Keratinocyte (primary cell): ENCODE data around the gene CCDC200. TPM values are rescaled to one million over a fixed set of nuclear protein-coding genes. Genes with fewer than 3 reads are reported as not detected.

Experiments
- DNase-seq: peaks from one replicate; pipeline ENCODE4 v3.0.0-alpha.2; 2011; ENCODE audit warnings: low read depth, missing footprints, low spot score
- FAIRE-seq: peaks from 2 replicates; lab custom pipeline; 2011; peaks lifted over from hg19 to GRCh38; lab: Jason Lieb, UNC
- H2AFZ ChIP-seq: 2 replicates; pipeline ENCODE4 v1.6.0; 2012; ENCODE audit warnings: low read length, control low read depth, inconsistent platforms; ENCODE audit not compliant: control insufficient read depth
- H3K27ac ChIP-seq: 2 replicates; pipeline ENCODE4 v1.5.1; 2011; ENCODE audit warnings: low read length; ENCODE audit not compliant: control insufficient read depth, insufficient read depth
- H3K27me3 ChIP-seq: 3 replicates; pipeline ENCODE4 v1.6.0; 2011; ENCODE audit warnings: low read length; ENCODE audit not compliant: control insufficient read depth, insufficient read depth; ENCODE audit errors: extremely low read depth
- H3K36me3 ChIP-seq, 2 experiments: 2 replicates in 1 of 2; 3 replicates in 1 of 2; pipeline ENCODE4 v1.5.1; 2011; ENCODE audit warnings: low read length in 2 of 2, mild to moderate bottlenecking in 1 of 2; ENCODE audit not compliant: control insufficient read depth in 2 of 2, insufficient read depth in 2 of 2; ENCODE audit errors: extremely low read depth in 1 of 2
- H3K4me1 ChIP-seq: 3 replicates; pipeline ENCODE4 v1.5.1; 2011; ENCODE audit warnings: low read length; ENCODE audit not compliant: control insufficient read depth, insufficient read depth; ENCODE audit errors: extremely low read depth
- H3K4me2 ChIP-seq: 3 replicates; pipeline ENCODE4 v1.6.0; 2011; ENCODE audit warnings: low read depth, low read length; ENCODE audit not compliant: control insufficient read depth, insufficient read depth; ENCODE audit errors: extremely low read depth
- H3K4me3 ChIP-seq, 3 experiments: fragments of 200-600 bp in 1 of 3; sonication (generic) in 1 of 3; 2 replicates in 2 of 3; 3 replicates in 1 of 3; pipeline ENCODE4 v1.5.1; 2011 to 2016; ENCODE audit warnings: low read length in 3 of 3, mild to moderate bottlenecking in 3 of 3, control low read depth in 2 of 3, inconsistent platforms in 1 of 3, low read depth in 1 of 3, mixed read lengths in 1 of 3, mixed run types in 1 of 3, moderate library complexity in 1 of 3; ENCODE audit not compliant: control insufficient read depth in 2 of 3, insufficient read depth in 2 of 3; ENCODE audit errors: extremely low read depth in 1 of 3
- H3K79me2 ChIP-seq: 2 replicates; pipeline ENCODE4 v1.6.0; 2012; ENCODE audit warnings: low read length; ENCODE audit not compliant: control insufficient read depth, insufficient read depth
- H3K9ac ChIP-seq: 3 replicates; pipeline ENCODE4 v1.6.0; 2011; ENCODE audit warnings: low read length; ENCODE audit not compliant: control insufficient read depth, insufficient read depth; ENCODE audit errors: extremely low read depth
- H3K9me1 ChIP-seq: 3 replicates; pipeline ENCODE4 v1.6.0; 2011; ENCODE audit warnings: low read length; ENCODE audit not compliant: control insufficient read depth, insufficient read depth; ENCODE audit errors: extremely low read depth
- H3K9me3 ChIP-seq: 2 replicates; pipeline ENCODE4 v1.5.1; 2012; ENCODE audit warnings: low read depth, low read length; ENCODE audit not compliant: control insufficient read depth
- H4K20me1 ChIP-seq: 3 replicates; pipeline ENCODE4 v1.6.0; 2011; ENCODE audit warnings: low read length; ENCODE audit not compliant: control insufficient read depth, insufficient read depth; ENCODE audit errors: extremely low read depth
- CTCF ChIP-seq, 3 experiments: IDR thresholded peaks in 1 of 3; conservative IDR thresholded peaks in 1 of 3; optimal IDR thresholded peaks in 1 of 3; 2 replicates in 2 of 3; 3 replicates in 1 of 3; pipeline versions ENCODE3 to v1.5.1; 2011; ENCODE audit warnings: low read length in 3 of 3, mild to moderate bottlenecking in 3 of 3, moderate library complexity in 2 of 3, control low read depth in 1 of 3, inconsistent platforms in 1 of 3; ENCODE audit not compliant: insufficient read depth in 2 of 3; ENCODE audit errors: extremely low read depth in 1 of 3
- EZH2 ChIP-seq: IDR thresholded peaks from one replicate; pipeline ENCODE4 v1.6.1; 2012; ENCODE audit warnings: inconsistent platforms, mild to moderate bottlenecking, low read length, moderate library complexity
- dilution Hi-C: fragments of 300-500 bp; cut with MboI; formaldehyde crosslinking; loops from one replicate; pipeline ENCODE4 v1.7.0; 2020; ENCODE audit warnings: low sequenced_read_pairs; ENCODE audit not compliant: extremely low pct_ligation_motif_present
- polyA plus RNA-seq, 5 experiments: library from polyadenylated mRNA; depleted of rRNA in 3 of 5; stranded (reverse) in 3 of 5; stranded (forward) in 1 of 5; unstranded in 1 of 5; fragments of >200 nt; gene quantifications; 1 replicate in 1 of 5; 2 replicates in 3 of 5; 3 replicates in 1 of 5; pipeline versions ENCODE4 v1.2.1 to v1.2.3, GENCODE V29; 2011 to 2012; ENCODE audit warnings: missing spikeins in 2 of 5, low read depth in 1 of 5, low replicate concordance in 1 of 5

Gene CCDC200
- polyA plus RNA-seq, 1 donor (not counting 4 experiments of a cell fraction or from before 2014, with no cell fraction given): not detected

GRCh38 chr17:43183921-43184320 lies 44.5 kb downstream of the CCDC200 start:
- peaks cover 2 to 19% of the 10 kb centered on the region in 2 experiments for H3K36me3 ChIP-seq
- H3K9me3 ChIP-seq: no peaks in the 10 kb centered on the region
- TF ChIP-seq CTCF (optimal IDR thresholded peaks at IDR 0.05 in 1 of 3, IDR thresholded peaks at IDR 0.05 in 1 of 3, conservative IDR thresholded peaks at IDR 0.05 in 1 of 3; ENCODE audit: extremely low read depth in 1 of 3, insufficient read depth in 2 of 3, low read length in 3 of 3) (no peak), EZH2 (no peak)
- no peak overlapping the region for H3K9ac ChIP-seq
- FAIRE-seq: no peak
- dilution Hi-C loops: no loop called here
- H3K9me1 ChIP-seq: no peaks in the 10 kb centered on the region
- H3K4me3 ChIP-seq: no peak overlapping the region
- no peaks in the 10 kb centered on the region for H3K27me3 ChIP-seq
- no peaks in the 10 kb centered on the region for H3K4me1 ChIP-seq
- no peaks in the 10 kb centered on the region for H3K79me2 ChIP-seq
- no peak overlapping the region for H3K4me2 ChIP-seq
- no peaks in the 10 kb centered on the region for H4K20me1 ChIP-seq
- no peak overlapping the region for H3K27ac ChIP-seq
- DNase-seq: no peak
- H2AFZ ChIP-seq: no peak overlapping the region

- H3K4me1 ChIP-seq: peaks cover 18% of the 10 kb centered on the region
- no peaks in the 10 kb centered on the region for H3K9me1 ChIP-seq
- H3K27me3 ChIP-seq: no peaks in the 10 kb centered on the region
- no peak overlapping the region for H3K4me2 ChIP-seq
- TF ChIP-seq EZH2 (no peak), CTCF (optimal IDR thresholded peaks at IDR 0.05 in 1 of 3, IDR thresholded peaks at IDR 0.05 in 1 of 3, conservative IDR thresholded peaks at IDR 0.05 in 1 of 3; ENCODE audit: extremely low read depth in 1 of 3, insufficient read depth in 2 of 3, low read length in 3 of 3) (no peak)
- dilution Hi-C loops: no loop called here
- peaks cover 6 to 19% of the 10 kb centered on the region in 2 experiments for H3K36me3 ChIP-seq
- no peaks in the 10 kb centered on the region for H4K20me1 ChIP-seq
- no peak overlapping the region for H2AFZ ChIP-seq
- no peak overlapping the region for H3K27ac ChIP-seq
- DNase-seq (no peak), FAIRE-seq (no peak)
- no peaks in the 10 kb centered on the region for H3K9me3 ChIP-seq
- no peak overlapping the region for H3K9ac ChIP-seq
- H3K4me3 ChIP-seq: no peak overlapping the region
- peaks cover 30% of the 10 kb centered on the region for H3K79me2 ChIP-seq
These were observed 52.3 kb downstream of the CCDC200 start for GRCh38 chr17:43176119-43176570.
